HG03432 (cell line): ENCODE measurements around the gene SLC16A3.

ENCODE experiments used
- ATAC-seq: cut with Tn5 transposase; IDR thresholded peaks from one replicate; pipeline ENCODE4 v1.9.1; 2021; ENCODE audit warnings: mild to moderate bottlenecking, moderate library complexity; ENCODE audit not compliant: unreplicated experiment

SLC16A3 gene

DNA sequence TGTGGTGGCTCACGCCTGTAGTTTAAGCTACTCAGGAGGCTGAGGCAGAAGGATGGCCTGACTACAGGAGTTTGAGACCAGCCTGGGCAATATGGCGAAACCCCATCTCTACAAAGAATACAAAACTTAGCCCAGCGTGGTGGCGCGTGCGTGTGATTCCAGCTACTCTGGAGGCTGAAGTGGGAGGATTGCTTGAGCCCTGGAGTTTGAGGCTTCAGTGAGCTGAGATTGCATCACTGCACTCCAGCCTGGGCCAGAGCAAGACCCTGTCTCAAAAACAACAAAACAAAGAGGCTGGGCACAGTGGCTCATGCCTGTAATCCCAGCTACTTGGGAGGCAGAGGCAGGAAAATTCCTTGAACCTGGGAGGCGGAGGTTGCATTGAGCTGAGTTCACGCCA lies 51.7 kb downstream of the SLC16A3 start:
- no peak for ATAC-seq

- ATAC-seq, result no peak
Measured at GRCh38 chr17:82281076-82281475, 52.2 kb downstream of the SLC16A3 start.

DNA sequence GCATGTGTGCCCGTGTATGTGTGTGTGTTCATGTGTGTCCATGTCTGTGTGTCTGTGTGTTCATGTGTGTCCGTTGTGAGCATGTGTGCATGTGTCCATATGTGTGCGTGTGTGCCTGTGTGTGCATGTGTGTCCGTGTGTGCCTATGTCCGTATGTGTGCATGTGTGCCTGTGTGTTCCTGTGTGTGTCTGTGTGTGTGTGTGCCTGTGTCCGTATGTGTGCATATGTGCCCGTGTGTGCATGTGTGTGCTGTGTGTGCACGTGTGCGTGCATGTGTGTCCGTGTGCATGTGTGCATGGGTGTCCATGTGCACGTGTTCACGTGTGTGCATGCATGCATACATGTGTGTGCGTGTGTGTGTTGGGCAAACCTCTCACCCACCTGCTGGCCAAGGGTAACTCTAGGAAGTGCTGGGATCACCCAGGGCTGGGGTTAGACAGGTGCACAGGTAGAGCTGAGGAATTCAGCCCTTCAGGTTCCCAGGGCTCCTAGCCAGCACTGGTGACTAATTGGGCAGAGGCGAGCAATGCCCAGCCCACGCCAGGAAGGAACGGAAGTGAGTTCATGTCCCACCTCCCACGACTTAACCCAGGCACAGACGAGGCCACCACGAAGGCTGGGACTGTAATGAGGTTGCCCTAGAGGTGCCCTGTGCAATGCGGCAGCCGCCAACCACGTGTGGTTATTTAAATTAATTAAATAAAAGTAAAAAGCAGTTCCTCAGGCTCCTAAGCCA lies 52.8 kb downstream of the SLC16A3 start:
- ATAC-seq, result no peak

DNA sequence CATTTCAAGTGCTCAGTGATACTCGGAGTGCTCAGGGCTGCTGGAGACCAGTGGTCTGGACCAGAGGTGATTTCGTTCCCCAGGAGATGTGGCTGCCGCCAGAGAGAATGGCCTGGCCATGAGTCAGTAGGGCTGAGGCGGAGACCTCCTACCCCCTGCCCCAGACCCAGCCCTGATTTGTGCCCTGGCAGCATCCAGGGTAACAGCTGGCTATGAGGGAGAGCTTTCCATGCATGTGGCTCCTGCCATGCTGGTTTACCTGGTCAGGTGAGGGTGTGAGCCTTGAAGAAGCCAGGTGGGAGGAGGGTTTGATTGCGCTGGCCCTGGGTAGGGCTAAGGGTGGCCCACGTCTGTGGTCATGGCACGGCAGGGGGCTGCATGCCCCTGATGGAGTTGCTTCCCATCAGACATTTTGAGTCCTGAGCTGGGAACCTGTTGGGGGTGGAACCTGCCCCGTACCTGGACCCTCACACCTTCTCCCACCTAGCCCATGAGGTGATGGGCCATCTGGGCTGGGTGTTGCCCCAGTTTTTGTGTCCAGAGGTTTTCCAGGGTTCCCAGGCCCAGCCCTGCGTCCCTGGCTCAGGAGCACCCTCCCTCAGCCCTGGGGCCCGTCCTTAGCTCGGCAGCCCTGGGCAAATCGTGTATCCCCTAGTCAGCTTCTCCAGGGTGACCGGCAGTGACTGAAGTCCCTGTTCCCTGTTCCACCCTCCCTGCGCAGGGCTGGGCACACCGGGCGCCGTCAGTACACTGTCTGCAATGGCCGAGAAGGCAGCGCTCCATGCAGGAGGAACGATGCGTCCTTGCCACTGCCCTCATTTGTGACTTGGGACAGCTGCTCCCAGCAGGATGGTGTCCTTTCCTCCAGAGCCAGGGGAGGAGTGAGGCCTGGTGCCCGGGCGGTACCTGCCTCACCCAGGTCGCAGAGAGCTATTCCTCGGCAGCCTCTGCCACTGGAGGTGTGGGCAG lies 53.7 kb downstream of the SLC16A3 start:
- ATAC-seq, result no peak

- ATAC-seq, result no peak
Measured at GRCh38 chr17:82283208-82283749, 54.4 kb downstream of the SLC16A3 start.

GRCh38 chr17:82285141-82285540 lies 56.3 kb downstream of the SLC16A3 start:
- no peak for ATAC-seq

GRCh38 chr17:82287013-82287867 lies 58.4 kb downstream of the SLC16A3 start:
- no peak for ATAC-seq

DNA sequence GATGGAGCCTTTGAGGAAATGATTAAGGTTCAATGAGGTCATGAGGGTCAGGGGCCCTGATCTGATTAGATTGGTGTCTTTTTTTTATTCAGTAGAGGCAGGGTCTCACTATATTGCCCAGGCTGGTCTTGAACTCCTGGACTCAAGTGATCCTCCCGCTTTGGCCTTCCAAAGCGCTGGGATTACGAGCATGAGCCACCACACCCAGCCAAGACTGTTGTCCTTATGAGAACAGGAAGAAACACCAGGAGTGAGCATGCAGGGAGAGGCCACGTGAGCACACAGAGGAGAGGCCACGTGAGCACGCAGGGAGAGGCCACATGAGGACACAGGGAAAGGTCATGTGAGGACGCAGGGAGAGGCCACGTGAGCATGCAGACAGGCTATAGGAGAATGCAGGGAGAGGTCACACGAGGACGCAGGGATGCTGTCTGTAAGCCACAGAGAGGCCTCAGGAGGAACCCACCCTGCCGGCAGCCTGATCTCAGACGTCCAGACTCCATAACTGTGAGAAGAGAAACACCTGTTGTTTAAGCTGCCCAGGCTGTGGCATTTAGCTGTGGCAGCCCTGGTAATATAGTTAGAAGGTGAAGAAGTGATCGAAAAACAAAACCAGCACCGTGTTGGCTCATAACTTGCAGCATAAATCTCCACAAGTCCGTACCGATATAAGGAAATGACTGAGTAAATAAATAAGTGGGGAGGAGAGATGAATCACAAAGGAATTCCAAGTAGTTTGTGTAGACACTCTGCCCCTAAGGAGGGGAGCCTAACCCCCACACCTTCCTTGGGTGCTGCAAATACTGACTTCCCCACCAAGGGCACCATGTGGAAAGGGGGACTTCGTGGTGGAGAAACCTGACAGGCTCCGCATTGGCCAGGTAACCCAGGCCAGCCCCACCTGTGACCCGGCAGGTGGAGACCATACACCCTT lies 59.3 kb downstream of the SLC16A3 start:
- ATAC-seq, result no peak
